GM13977 (cell line): ENCODE measurements around the gene FAM185A.
"Not testable (repeated sequence)": the region's sequence is repeated elsewhere in the genome, so short reads cannot be mapped to it uniquely, and the experiment has no call there.

Experiments used
- DNase-seq: peaks from one replicate; pipeline ENCODE4 v3.0.0; 2012; ENCODE audit warnings: low spot score
- CTCF ChIP-seq: IDR thresholded peaks from 2 replicates; pipeline ENCODE4 v1.5.1; 2012; ENCODE audit warnings: mild to moderate bottlenecking, control low read depth; ENCODE audit not compliant: insufficient read depth; ENCODE audit errors: extremely low read depth, missing control alignments
- in situ Hi-C: fragments of 300-500 bp; cut with MboI; formaldehyde crosslinking; loops from one replicate; pipeline ENCODE4 v1.12.0; 2022; ENCODE audit warnings: low sequenced_read_pairs, low pct_unique_long_range_greater_than_20kb, mixed read lengths, inconsistent platforms; ENCODE audit not compliant: unreplicated experiment

Gene FAM185A

GRCh38 chr7:102837802-102838201, 89.0 kb downstream of the FAM185A start:
- no peak for DNase-seq
- TF ChIP-seq CTCF = no peak
- in situ Hi-C loops = no loop called here

GRCh38 chr7:102838572-102839101, 89.8 kb downstream of the FAM185A start:
- DNase-seq, in situ Hi-C loops: not testable (repeated sequence)

- TF ChIP-seq CTCF = no peak
- DNase-seq = no peak
- in situ Hi-C loops = no loop called here
Measured at GRCh38 chr7:102840404-102840803, 91.6 kb downstream of the FAM185A start.

- DNase-seq = no peak
- in situ Hi-C loops = no loop called here
- no peak for TF ChIP-seq CTCF
Measured at GRCh38 chr7:102841290-102841689, 92.5 kb downstream of the FAM185A start.

GRCh38 chr7:102842284-102842683, 93.5 kb downstream of the FAM185A start:
- in situ Hi-C loops = no loop called here

GRCh38 chr7:102843850-102844249, 95.1 kb downstream of the FAM185A start:
- DNase-seq = peak; percentile 38
- in situ Hi-C loops = no loop called here

More at GRCh38 chr7:102842284-102842683, 93.5 kb downstream of the FAM185A start:
- no peak for TF ChIP-seq CTCF
- no peak for DNase-seq

GRCh38 chr7:102845346-102845745, 96.5 kb downstream of the FAM185A start:
- in situ Hi-C loops = no loop called here
- no peak for DNase-seq
- TF ChIP-seq CTCF = no peak

More at GRCh38 chr7:102843850-102844249, 95.1 kb downstream of the FAM185A start:
- TF ChIP-seq CTCF = no peak
